Activated CD4-positive, alpha-beta T cell treated with anti-CD3 and anti-CD28 coated beads, Interleukin-2, Interleukin-6, amounts not matched to agents 100 ng/mL and 50 ng/mL, durations not matched to agents 16 hours and 8 hours (primary cell): Measurements from ENCODE around the gene ADA.
A peak's percentile ranks its signal among the peaks of the same experiment; 100 is the strongest.
"Not testable (repeated sequence)": the region's sequence is repeated elsewhere in the genome, so short reads cannot be mapped to it uniquely, and the experiment has no call there.

Experiments used
- DNase-seq: peaks from one replicate; pipeline ENCODE4 v3.0.0-alpha.2; 2020

ADA gene

GRCh38 chr20:44678242-44678641 lies 26.7 kb upstream of the ADA start:
- no peak for DNase-seq

- not testable (repeated sequence) for DNase-seq
Observed at GRCh38 chr20:44672318-44672902, 20.9 kb upstream of the ADA start.

GRCh38 chr20:44671541-44671940 lies 20.0 kb upstream of the ADA start:
- peak; percentile 83 for DNase-seq

- DNase-seq, result not testable (repeated sequence)
Observed at GRCh38 chr20:44670851-44671250, 19.4 kb upstream of the ADA start.

- no peak for DNase-seq
Observed at GRCh38 chr20:44666066-44666465, 14.6 kb upstream of the ADA start.

- DNase-seq, result no peak
Observed at GRCh38 chr20:44664131-44664530, 12.6 kb upstream of the ADA start.

GRCh38 chr20:44662261-44662660 lies 10.8 kb upstream of the ADA start:
- DNase-seq, result no peak

- DNase-seq, result no peak
Observed at GRCh38 chr20:44660581-44660980, 9.1 kb upstream of the ADA start.

- DNase-seq, result no peak
Observed at GRCh38 chr20:44659931-44660330, 8.4 kb upstream of the ADA start.

GRCh38 chr20:44658810-44659209 lies 7.3 kb upstream of the ADA start:
- no peak for DNase-seq

- DNase-seq, result no peak
Observed at GRCh38 chr20:44657875-44658274, 6.4 kb upstream of the ADA start.

- no peak for DNase-seq
Observed at GRCh38 chr20:44656448-44656847, 4.9 kb upstream of the ADA start.

GRCh38 chr20:44654210-44654609 lies 2.7 kb upstream of the ADA start:
- DNase-seq, result not testable (repeated sequence)

GRCh38 chr20:44653546-44653945 lies 2.0 kb upstream of the ADA start:
- DNase-seq, result no peak

GRCh38 chr20:44651434-44651683 lies 140 bp downstream of the ADA start:
- DNase-seq, result no peak

- DNase-seq, result peak; percentile 54
Observed at GRCh38 chr20:44650771-44651433, 597 bp downstream of the ADA start.

- no peak for DNase-seq
Observed at GRCh38 chr20:44649976-44650375, 1.5 kb downstream of the ADA start.

- DNase-seq, result no peak
Observed at GRCh38 chr20:44649126-44649525, 2.4 kb downstream of the ADA start.

GRCh38 chr20:44648579-44648978 lies 2.9 kb downstream of the ADA start:
- no peak for DNase-seq

GRCh38 chr20:44648068-44648467 lies 3.4 kb downstream of the ADA start:
- no peak for DNase-seq

GRCh38 chr20:44646641-44647274 lies 4.7 kb downstream of the ADA start:
- peak; percentile 59 for DNase-seq

GRCh38 chr20:44646023-44646640 lies 5.4 kb downstream of the ADA start:
- DNase-seq, result peak; percentile 81

- peak; percentile 57 for DNase-seq
Observed at GRCh38 chr20:44644667-44645131, 6.8 kb downstream of the ADA start.

GRCh38 chr20:44644230-44644617 lies 7.3 kb downstream of the ADA start:
- DNase-seq, result no peak
